HG03066 (cell line): ENCODE measurements around the gene OXER1.

Source experiments
- ATAC-seq: cut with Tn5 transposase; IDR thresholded peaks from one replicate; pipeline ENCODE4 v1.9.1; 2021; ENCODE audit warnings: low read depth; ENCODE audit not compliant: unreplicated experiment

Gene OXER1

DNA sequence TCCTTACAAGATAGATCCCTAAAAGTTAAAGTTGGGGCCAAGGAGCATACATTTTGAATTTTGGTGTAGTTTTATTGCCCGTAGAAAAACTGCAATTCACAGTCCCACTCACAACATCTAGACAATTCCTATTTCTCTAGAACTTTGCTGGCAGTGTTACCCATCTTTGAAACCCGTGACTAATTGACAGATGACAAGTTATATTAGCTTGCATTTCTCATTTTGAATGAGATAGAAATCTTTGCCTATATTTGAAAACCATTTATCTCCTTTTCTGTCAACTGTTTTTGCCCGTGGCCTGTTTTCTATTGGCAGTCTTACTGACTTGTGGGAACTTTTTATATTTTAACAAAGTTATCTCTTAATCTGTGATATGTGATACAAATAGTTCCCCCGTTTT lies 50.0 kb downstream of the OXER1 start:
- no peak for ATAC-seq

DNA sequence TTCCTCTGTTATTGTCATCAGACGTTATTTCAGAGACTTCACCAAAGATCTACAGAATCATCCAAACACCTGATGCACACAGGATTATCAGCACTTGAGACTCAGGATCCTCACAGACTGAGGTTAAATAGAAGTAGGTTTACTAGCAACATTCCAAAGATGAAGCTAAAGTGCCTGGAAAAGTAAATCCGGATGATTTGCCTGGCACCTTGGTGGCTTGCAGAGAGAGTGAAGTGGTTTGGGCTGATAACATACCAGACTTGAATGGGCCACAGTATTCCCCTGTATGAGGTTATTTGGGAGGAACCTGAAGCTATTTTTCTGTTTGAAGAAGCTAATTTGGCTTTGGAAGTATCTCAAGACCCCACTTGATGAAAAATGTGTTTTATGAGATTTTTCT lies 51.0 kb downstream of the OXER1 start:
- ATAC-seq, result no peak
